Activated gamma-delta T cell treated with Interleukin-2 at 50 U/mL for 16 hours (primary cell): ENCODE results near the gene FMNL2.
A peak's percentile ranks its signal among the peaks of the same experiment; 100 is the strongest.

Source experiments
- DNase-seq: peaks from one replicate; pipeline ENCODE4 v3.0.0-alpha.2; 2020

Gene FMNL2

GRCh38 chr2:152627351-152627957 lies 292.5 kb downstream of the FMNL2 start:
- no peak for DNase-seq

GRCh38 chr2:152629202-152629601 lies 294.2 kb downstream of the FMNL2 start:
- DNase-seq: no peak

GRCh38 chr2:152630466-152630865 lies 295.5 kb downstream of the FMNL2 start:
- no peak for DNase-seq

GRCh38 chr2:152632736-152633135 lies 297.8 kb downstream of the FMNL2 start:
- no peak for DNase-seq

- DNase-seq: peak; percentile 61
Observed at GRCh38 chr2:152635635-152636298, 300.8 kb downstream of the FMNL2 start.

- DNase-seq: no peak
Observed at GRCh38 chr2:152637251-152637650, 302.3 kb downstream of the FMNL2 start.

GRCh38 chr2:152638056-152638455 lies 303.1 kb downstream of the FMNL2 start:
- DNase-seq: no peak

GRCh38 chr2:152638590-152638989 lies 303.6 kb downstream of the FMNL2 start:
- DNase-seq: no peak

- no peak for DNase-seq
Observed at GRCh38 chr2:152644189-152644873, 309.4 kb downstream of the FMNL2 start.

- no peak for DNase-seq
Observed at GRCh38 chr2:152646264-152646663, 311.3 kb downstream of the FMNL2 start.

GRCh38 chr2:152646775-152647174 lies 311.8 kb downstream of the FMNL2 start:
- no peak for DNase-seq

- no peak for DNase-seq
Observed at GRCh38 chr2:152647552-152647951, 312.6 kb downstream of the FMNL2 start.

- no peak for DNase-seq
Observed at GRCh38 chr2:152648336-152648735, 313.4 kb downstream of the FMNL2 start.

- no peak for DNase-seq
Observed at GRCh38 chr2:152649997-152650396, 315.0 kb downstream of the FMNL2 start.

GRCh38 chr2:152650768-152651371 lies 315.9 kb downstream of the FMNL2 start:
- DNase-seq: no peak

GRCh38 chr2:152651834-152652233 lies 316.9 kb downstream of the FMNL2 start:
- no peak for DNase-seq

- DNase-seq: no peak
Observed at GRCh38 chr2:152655880-152656279, 320.9 kb downstream of the FMNL2 start.

GRCh38 chr2:152657043-152657442 lies 322.1 kb downstream of the FMNL2 start:
- DNase-seq: no peak

- DNase-seq: no peak
Observed at GRCh38 chr2:152658221-152658620, 323.2 kb downstream of the FMNL2 start.

GRCh38 chr2:152661076-152661475 lies 326.1 kb downstream of the FMNL2 start:
- DNase-seq: no peak

- DNase-seq: no peak
Observed at GRCh38 chr2:152664725-152665124, 329.8 kb downstream of the FMNL2 start.

GRCh38 chr2:152674334-152674733 lies 339.4 kb downstream of the FMNL2 start:
- no peak for DNase-seq

- DNase-seq: no peak
Observed at GRCh38 chr2:152676461-152676860, 341.5 kb downstream of the FMNL2 start.

- no peak for DNase-seq
Observed at GRCh38 chr2:152678808-152679207, 343.8 kb downstream of the FMNL2 start.
